Smooth muscle cell (in vitro differentiated cells): ENCODE data around the gene CHCT1. TPM values are rescaled to one million over a fixed set of nuclear protein-coding genes. Genes with fewer than 3 reads are reported as not detected.

Experiments
- DNase-seq: peaks from one replicate; lab custom pipeline; 2025; ENCODE audit not compliant: unreplicated experiment; lab: John Stamatoyannopoulos, UW
- H2AFZ ChIP-seq: fragments of 200-600 bp; sonication (generic); 2 replicates; pipeline ENCODE4 v1.6.0; 2016; ENCODE audit warnings: antibody characterized with exemption, low read depth, mild to moderate bottlenecking
- H3F3A ChIP-seq: fragments of 200-600 bp; sonication (generic); 2 replicates; pipeline ENCODE4 v1.6.0; 2017; ENCODE audit warnings: antibody characterized with exemption, low read depth
- H3K27ac ChIP-seq: fragments of 200-600 bp; sonication (generic); 2 replicates; pipeline ENCODE4 v1.5.1; 2016; ENCODE audit warnings: low read depth, mild to moderate bottlenecking
- H3K27me3 ChIP-seq: fragments of 200-600 bp; sonication (generic); 2 replicates; pipeline ENCODE4 v1.6.1; 2016; ENCODE audit warnings: low read depth, mild to moderate bottlenecking
- H3K36me3 ChIP-seq: fragments of 200-600 bp; sonication (generic); 2 replicates; pipeline ENCODE4 v1.5.1; 2016; ENCODE audit warnings: low read depth
- H3K4me1 ChIP-seq: fragments of 200-600 bp; sonication (generic); 2 replicates; pipeline ENCODE4 v1.5.1; 2016; ENCODE audit warnings: low read depth
- H3K4me2 ChIP-seq: fragments of 200-600 bp; sonication (generic); 2 replicates; pipeline ENCODE4 v1.6.0; 2016; ENCODE audit warnings: mild to moderate bottlenecking
- H3K4me3 ChIP-seq: fragments of 200-600 bp; sonication (generic); 2 replicates; pipeline ENCODE4 v1.5.1; 2016; ENCODE audit warnings: mild to moderate bottlenecking
- H3K79me2 ChIP-seq: fragments of 200-600 bp; sonication (generic); 2 replicates; pipeline ENCODE4 v1.6.0; 2016; ENCODE audit warnings: low read depth, mild to moderate bottlenecking
- H3K9ac ChIP-seq: fragments of 200-600 bp; sonication (generic); 2 replicates; pipeline ENCODE4 v1.6.0; 2016; ENCODE audit warnings: low read depth
- H3K9me3 ChIP-seq: fragments of 200-600 bp; sonication (generic); replicated peaks from 2 replicates; pipeline ENCODE4 v1.5.1; 2016; ENCODE audit warnings: low read depth
- H4K20me1 ChIP-seq: fragments of 200-600 bp; sonication (generic); 2 replicates; pipeline ENCODE4 v1.6.0; 2016; ENCODE audit warnings: low read depth
- WGBS: methylation state at CpG from one replicate; pipeline ENCODE4 v1.1.7; 2016; ENCODE audit warnings: low lambda C conversion rate; 5-methylcytosine and 5-hydroxymethylcytosine counted together
- polyA plus RNA-seq: library from polyadenylated mRNA; unstranded; fragments of >200 nt; fragmentation: Nextera tagmentation; extraction: Ambion mirVana; gene quantifications from 2 replicates; pipeline ENCODE4 v1.2.1, GENCODE V29; 2016
- total RNA-seq: library from RNA; depleted of rRNA; stranded (reverse); fragments of >200 nt; gene quantifications from 2 replicates; pipeline ENCODE4 v1.2.3, GENCODE V29; 2014
- TF ChIP-seq, protein P1 (sequence below): fragments of 200-600 bp; sonication (generic); IDR thresholded peaks from 2 replicates; pipeline ENCODE4 v1.5.1; 2017; ENCODE audit warnings: borderline replicate concordance, mild to moderate bottlenecking, antibody characterized with exemption; ENCODE audit not compliant: insufficient read depth, poor library complexity, severe bottlenecking

The CHCT1 gene
- total and polyA plus RNA-seq, 2 experiments from 2014 or later: not detected

DNA sequence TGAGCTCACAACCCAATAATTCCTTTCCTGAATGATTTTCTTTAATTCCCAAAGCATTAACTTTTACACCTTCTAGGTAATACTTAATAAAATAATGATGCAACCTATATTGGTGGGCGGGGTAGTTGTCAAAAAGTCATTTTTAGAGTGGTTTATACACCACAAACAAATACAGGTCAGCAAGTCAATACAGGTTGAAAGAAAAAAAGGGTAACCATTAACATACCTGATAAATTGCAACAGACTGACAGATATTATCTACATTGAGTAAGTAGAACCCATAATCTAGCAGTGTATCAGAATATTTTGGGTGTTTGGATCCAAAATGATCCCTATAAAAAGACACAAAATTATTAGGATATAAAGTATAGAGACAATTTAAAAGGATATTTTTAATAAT lies 39.3 kb downstream of the CHCT1 start:
- 95% methylated on average over 1 of the region's 1 CpG for WGBS
- Histone ChIP-seq H3K79me2 (peaks cover 3% of the 10 kb centered on the region), H3K36me3 (peaks cover 49% of the 10 kb centered on the region), H3K9me3 (no peaks in the 10 kb centered on the region), H3K27me3 (no peaks in the 10 kb centered on the region), H3K9ac (no peak overlapping the region), H3F3A (no peaks in the 10 kb centered on the region), H4K20me1 (peaks cover 19% of the 10 kb centered on the region), H2AFZ (no peak overlapping the region), H3K4me1 (no peaks in the 10 kb centered on the region), H3K4me3 (no peak overlapping the region), H3K27ac (no peak overlapping the region), H3K4me2 (no peak overlapping the region)
- TF ChIP-seq, protein P1, sequence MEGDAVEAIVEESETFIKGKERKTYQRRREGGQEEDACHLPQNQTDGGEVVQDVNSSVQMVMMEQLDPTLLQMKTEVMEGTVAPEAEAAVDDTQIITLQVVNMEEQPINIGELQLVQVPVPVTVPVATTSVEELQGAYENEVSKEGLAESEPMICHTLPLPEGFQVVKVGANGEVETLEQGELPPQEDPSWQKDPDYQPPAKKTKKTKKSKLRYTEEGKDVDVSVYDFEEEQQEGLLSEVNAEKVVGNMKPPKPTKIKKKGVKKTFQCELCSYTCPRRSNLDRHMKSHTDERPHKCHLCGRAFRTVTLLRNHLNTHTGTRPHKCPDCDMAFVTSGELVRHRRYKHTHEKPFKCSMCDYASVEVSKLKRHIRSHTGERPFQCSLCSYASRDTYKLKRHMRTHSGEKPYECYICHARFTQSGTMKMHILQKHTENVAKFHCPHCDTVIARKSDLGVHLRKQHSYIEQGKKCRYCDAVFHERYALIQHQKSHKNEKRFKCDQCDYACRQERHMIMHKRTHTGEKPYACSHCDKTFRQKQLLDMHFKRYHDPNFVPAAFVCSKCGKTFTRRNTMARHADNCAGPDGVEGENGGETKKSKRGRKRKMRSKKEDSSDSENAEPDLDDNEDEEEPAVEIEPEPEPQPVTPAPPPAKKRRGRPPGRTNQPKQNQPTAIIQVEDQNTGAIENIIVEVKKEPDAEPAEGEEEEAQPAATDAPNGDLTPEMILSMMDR: no peak
- DNase-seq: no peak

- peaks cover 3% of the 10 kb centered on the region for H3K79me2 ChIP-seq
- 97% methylated on average over 4 of the region's 4 CpGs for WGBS
- no peak overlapping the region for H3K4me2 ChIP-seq
- no peaks in the 10 kb centered on the region for H3K4me1 ChIP-seq
- H2AFZ ChIP-seq: no peak overlapping the region
- H3K27me3 ChIP-seq: no peaks in the 10 kb centered on the region
- peaks cover 45% of the 10 kb centered on the region for H3K36me3 ChIP-seq
- H3K9me3 ChIP-seq: no peaks in the 10 kb centered on the region
- no peak overlapping the region for H3K4me3 ChIP-seq
- DNase-seq: no peak
- H3K27ac ChIP-seq: no peak overlapping the region
- no peaks in the 10 kb centered on the region for H3F3A ChIP-seq
- TF ChIP-seq, protein P1: no peak
- peaks cover 13% of the 10 kb centered on the region for H4K20me1 ChIP-seq
- H3K9ac ChIP-seq: no peak overlapping the region
These were observed 41.0 kb downstream of the CHCT1 start for GRCh38 chr17:60463157-60463835.

DNA sequence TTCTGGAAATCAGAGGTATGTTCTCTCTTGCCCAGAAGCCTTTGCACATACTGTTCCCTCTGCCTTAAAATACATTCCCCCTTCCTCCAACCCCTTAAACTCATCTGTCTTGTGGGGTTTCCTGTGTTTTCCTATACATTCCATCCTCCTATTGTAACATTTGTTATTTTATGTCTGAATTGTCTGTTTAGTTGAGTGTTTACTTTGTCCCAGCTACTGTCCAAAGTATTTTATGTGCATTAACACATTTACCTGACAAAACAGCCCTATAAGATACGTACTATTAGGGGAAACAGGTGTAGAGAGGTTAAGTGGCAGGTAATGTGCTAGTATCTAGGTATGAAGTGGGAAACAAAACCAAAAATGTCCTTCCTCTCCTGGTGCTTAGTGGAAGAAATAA lies 42.1 kb downstream of the CHCT1 start:
- no peak overlapping the region for H2AFZ ChIP-seq
- peaks cover 45% of the 10 kb centered on the region for H3K36me3 ChIP-seq
- no peaks in the 10 kb centered on the region for H3F3A ChIP-seq
- TF ChIP-seq, protein P1: no peak
- no peaks in the 10 kb centered on the region for H3K27me3 ChIP-seq
- no peak overlapping the region for H3K27ac ChIP-seq
- peaks cover under 1% of the 10 kb centered on the region for H3K4me1 ChIP-seq
- H3K4me3 ChIP-seq: no peak overlapping the region
- peaks cover 8% of the 10 kb centered on the region for H3K79me2 ChIP-seq
- H3K9ac ChIP-seq: no peak overlapping the region
- H3K9me3 ChIP-seq: no peaks in the 10 kb centered on the region
- 94% methylated on average over 1 of the region's 1 CpG for WGBS
- no peak overlapping the region for H3K4me2 ChIP-seq
- no peak for DNase-seq
- peaks cover 14% of the 10 kb centered on the region for H4K20me1 ChIP-seq

GRCh38 chr17:60468371-60468770 lies 46.1 kb downstream of the CHCT1 start:
- Histone ChIP-seq H3K27me3 (no peaks in the 10 kb centered on the region), H4K20me1 (peaks cover 18% of the 10 kb centered on the region), H3K4me3 (no peak overlapping the region), H2AFZ (no peak overlapping the region), H3K4me1 (peaks cover 3% of the 10 kb centered on the region), H3K9ac (no peak overlapping the region), H3F3A (peaks cover 10% of the 10 kb centered on the region), H3K79me2 (peaks cover 8% of the 10 kb centered on the region), H3K9me3 (peaks cover 4% of the 10 kb centered on the region), H3K27ac (no peak overlapping the region), H3K4me2 (no peak overlapping the region), H3K36me3 (peaks cover 50% of the 10 kb centered on the region)
- TF ChIP-seq, protein P1: no peak
- no peak for DNase-seq
